ENCODE measurements around the gene TMEM74B.

DNA sequence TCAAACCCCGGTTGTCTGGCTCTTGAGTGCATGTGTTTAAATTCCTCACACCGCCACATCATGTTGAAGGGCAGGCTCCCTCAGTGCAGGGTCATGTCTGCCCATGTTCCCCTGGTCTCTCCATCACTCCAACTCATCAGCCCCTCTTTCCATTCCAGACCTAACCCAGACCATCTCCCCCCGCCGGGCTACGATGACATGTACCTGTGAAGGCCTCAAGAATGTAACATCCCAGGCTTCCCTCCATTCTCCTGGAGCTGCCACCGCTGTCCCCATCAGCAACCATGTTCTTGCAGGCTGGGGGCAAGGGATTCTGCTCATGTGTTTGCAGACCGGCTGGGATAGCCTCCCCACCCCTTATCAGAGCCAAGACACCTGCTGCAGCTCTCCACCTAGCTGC is 19.9 kb downstream of the TMEM74B start:
- TF ChIP-seq POLR2A (IDR thresholded peaks at IDR 0.05; ENCODE audit: low read depth) = no peak
- TF ChIP-seq, protein P1, sequence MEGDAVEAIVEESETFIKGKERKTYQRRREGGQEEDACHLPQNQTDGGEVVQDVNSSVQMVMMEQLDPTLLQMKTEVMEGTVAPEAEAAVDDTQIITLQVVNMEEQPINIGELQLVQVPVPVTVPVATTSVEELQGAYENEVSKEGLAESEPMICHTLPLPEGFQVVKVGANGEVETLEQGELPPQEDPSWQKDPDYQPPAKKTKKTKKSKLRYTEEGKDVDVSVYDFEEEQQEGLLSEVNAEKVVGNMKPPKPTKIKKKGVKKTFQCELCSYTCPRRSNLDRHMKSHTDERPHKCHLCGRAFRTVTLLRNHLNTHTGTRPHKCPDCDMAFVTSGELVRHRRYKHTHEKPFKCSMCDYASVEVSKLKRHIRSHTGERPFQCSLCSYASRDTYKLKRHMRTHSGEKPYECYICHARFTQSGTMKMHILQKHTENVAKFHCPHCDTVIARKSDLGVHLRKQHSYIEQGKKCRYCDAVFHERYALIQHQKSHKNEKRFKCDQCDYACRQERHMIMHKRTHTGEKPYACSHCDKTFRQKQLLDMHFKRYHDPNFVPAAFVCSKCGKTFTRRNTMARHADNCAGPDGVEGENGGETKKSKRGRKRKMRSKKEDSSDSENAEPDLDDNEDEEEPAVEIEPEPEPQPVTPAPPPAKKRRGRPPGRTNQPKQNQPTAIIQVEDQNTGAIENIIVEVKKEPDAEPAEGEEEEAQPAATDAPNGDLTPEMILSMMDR (IDR thresholded peaks at IDR 0.05) = no peak
